GM19397 (cell line): ENCODE results near the gene GRID1.

ENCODE experiments used
- ATAC-seq: cut with Tn5 transposase; IDR thresholded peaks from one replicate; pipeline ENCODE4 v1.9.1; 2021; ENCODE audit warnings: mild to moderate bottlenecking, moderate library complexity; ENCODE audit not compliant: unreplicated experiment

Gene GRID1

GRCh38 chr10:86234107-86234506 lies 132.5 kb downstream of the GRID1 start:
- no peak for ATAC-seq

GRCh38 chr10:86233131-86233530 lies 133.5 kb downstream of the GRID1 start:
- no peak for ATAC-seq

GRCh38 chr10:86232644-86233043 lies 134.0 kb downstream of the GRID1 start:
- ATAC-seq: no peak

GRCh38 chr10:86231796-86232560 lies 134.6 kb downstream of the GRID1 start:
- no peak for ATAC-seq

DNA sequence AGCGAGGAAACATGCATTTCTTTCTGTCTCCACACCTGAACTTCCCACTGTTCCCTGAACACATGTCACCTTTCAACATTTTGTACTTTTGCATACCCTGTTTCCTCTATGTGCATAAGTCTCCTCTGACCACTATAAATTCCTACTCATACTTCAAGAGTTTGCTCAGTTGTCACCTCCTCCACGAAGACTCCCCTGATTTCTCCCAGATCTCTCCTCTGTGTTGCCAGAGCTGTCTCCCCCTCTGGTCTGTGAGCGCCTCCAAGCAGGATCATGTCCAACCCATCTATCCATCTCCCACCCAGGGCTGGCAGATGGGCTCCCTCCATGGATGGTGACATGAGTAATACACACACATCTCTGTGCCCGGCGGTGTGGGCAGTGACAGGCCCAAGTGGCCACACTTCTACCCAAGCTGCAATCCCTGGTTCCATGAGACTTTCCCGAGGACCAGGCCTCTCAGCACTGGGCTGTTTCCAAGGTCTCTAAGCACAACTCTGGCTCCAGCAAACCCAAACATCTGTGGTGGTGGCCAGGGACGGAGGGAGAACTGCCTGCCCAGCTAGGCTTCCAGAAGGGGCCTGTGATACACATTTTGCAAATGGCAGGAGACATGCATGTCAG lies 135.9 kb downstream of the GRID1 start:
- no peak for ATAC-seq

- ATAC-seq: no peak
Observed at GRCh38 chr10:86229811-86230556, 136.6 kb downstream of the GRID1 start.

- ATAC-seq: no peak
Observed at GRCh38 chr10:86229376-86229775, 137.2 kb downstream of the GRID1 start.

DNA sequence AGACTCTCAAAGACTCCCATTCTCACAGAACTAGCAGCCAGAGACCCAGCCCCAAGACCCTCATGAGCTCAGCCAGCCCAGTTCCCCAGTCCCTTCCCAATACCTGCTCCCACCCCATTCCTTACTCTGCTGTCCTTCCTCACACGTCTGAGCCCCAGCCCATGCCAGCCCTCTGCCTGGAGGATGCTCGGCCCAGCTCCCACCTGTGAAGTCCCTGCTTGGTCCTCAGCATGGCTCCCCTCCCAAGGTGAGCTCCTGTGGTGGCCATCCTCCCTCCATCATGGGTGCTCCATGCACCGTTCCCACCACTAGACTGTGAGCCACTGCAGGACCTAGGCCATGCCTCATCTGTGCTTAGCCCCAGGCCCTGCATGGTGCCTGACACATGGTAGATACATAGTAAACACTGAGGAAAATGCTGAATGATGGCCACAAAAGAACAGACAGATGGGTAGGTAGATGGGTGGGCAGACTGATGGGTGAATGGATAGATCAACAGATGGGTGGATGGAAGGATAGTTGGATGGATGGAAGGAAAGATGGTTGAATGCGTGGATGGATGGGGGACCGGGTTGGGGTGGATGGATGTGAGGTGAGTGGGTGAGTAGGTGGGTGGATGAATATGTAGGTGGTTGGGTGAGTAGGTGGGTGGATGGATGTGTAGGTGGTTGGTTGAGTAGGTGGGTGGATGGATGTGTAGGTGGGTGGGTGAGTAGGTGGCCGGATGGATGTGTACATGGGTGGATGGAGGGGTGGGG lies 138.9 kb downstream of the GRID1 start:
- ATAC-seq: no peak

DNA sequence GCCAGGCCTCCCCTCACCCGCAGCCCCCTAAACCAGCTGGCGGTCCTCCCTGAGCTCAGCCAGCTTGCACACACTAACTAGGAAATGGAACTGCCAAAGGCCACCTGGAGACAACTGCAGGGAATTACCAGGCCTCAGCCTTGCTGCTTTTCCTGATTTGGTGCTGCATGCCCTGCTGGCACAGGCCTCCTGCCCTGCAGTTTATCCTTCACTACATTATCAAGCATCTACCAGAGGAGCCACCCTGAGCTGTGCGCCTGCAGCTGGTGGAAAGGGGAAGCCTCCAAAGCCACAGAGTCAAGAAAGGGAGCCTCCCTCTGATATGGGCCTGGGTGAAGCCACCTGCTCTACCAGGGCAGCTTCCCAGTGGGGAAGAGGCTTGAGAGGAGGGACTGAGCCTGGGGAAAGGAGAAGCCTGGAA lies 139.8 kb downstream of the GRID1 start:
- no peak for ATAC-seq

DNA sequence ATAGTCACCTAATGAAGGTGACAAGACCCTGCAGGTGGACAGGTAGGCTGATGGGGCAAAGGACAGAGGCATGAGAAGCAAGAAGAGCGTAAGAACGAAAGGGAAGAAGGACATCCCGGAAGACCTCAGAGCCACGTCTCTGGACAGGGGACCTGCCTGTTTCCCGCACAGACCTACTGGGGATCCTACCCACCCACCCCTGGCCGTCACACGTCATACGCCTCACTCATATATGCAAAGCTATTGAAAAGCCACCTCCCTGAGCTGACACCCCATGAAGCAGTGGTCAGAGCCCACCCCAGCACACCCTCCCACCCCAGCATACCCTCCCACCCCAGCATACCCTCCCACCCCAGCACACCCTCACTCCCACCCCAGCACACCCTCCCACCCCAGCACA lies 140.6 kb downstream of the GRID1 start:
- no peak for ATAC-seq

- no peak for ATAC-seq
Observed at GRCh38 chr10:86225103-86225782, 141.4 kb downstream of the GRID1 start.

- no peak for ATAC-seq
Observed at GRCh38 chr10:86224354-86225102, 142.1 kb downstream of the GRID1 start.

DNA sequence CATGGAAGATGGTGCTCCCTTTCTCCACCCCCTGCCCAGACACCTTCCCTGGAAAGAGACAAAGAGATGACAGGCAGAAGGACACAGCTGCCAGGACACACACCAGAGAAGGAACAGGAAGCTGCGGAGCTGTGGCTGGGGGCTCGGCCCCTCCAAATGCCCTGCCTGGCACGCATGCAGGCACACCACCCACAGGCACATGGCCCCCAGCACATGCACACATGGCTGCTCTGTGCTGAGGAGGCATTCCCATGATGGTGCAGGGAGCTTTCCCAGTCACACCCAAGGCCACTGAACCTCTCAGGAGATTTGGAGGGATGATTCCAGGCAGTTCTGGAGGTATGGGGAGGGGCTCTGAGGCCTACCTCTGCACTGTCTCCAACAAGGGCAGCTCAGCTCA lies 143.3 kb downstream of the GRID1 start:
- ATAC-seq: no peak

GRCh38 chr10:86222687-86223086 lies 143.9 kb downstream of the GRID1 start:
- ATAC-seq: no peak

- ATAC-seq: no peak
Observed at GRCh38 chr10:86222336-86222650, 144.3 kb downstream of the GRID1 start.

DNA sequence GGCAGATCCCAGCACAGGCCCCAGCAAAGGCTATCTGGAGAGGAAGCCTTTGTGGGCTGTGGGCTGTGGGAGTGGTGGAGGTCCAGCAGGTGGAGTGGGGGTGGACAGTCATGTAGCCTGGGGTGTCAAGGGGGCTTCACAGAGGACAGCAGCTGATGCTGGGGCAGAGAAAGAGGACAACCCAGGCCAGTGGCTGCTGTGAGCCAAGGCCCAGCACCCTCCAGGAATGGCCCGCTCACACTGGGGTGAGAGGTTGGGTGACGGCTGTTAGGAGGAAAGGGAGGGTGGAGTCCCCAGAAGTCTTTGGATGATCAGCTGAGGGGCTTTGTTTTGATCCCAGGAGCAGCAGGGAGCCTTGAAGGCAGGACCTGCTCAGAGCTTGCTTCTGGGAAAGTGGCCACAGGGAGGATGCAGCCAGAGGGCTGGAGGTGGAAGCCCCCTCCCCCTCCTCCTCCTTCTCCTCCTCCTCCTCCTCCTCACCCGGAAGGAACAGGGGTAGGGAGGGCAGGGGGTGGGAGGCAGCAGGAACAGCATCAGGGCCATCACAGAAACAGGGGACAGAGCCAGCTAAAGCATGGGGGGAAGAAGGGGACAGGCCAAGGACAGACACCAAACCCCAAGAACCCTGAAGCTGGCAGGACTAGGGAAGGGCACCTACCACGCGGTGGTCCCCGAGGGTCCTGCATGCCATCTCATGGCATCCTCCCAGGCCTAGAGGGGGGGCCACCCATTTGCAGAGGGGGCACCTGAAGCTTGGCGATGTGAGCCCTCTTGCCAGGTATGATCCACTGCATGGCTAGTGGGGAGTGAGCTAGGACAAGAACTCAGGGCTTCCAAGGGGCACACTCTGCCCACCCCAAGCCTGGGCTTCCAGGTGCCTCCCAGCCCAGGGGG lies 144.9 kb downstream of the GRID1 start:
- ATAC-seq: no peak

DNA sequence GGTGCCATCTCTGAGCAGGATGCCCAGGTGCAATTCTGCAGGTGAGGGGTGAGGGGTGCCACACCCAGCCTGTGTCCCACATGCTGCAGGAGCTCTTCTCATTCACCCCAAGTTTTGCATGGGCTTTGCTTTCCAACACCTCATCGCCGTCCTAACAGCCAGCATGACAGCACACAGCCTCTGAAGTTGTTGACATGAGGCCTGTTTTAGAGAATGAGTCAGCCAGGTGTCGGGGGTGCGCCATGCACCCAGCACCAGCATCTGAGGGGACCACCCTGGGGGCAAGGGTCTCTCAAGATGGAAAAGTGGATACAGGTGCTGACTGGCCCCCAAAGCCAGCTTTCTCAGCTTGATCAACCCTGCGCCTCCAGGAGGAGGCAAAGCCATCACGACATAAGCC lies 146.0 kb downstream of the GRID1 start:
- ATAC-seq: no peak

DNA sequence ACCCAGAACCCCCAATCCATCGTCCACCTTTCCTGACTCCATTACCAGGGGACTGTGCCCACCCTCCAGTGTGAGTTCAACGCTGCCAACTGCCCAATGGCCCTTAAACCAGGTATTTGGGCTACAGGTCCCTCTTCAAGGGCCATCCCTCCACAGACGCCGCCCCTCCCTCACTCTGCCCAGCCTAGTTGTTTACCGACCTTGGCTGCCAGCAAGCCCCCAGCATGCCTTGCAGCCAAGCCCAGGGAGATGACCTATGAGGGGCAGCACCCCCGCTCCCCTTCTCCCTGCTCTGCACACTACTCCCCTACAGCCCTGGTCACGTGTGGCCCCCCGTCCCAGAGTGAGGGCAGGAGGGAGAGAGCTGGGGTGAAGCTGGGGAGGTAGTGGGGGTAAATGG lies 147.3 kb downstream of the GRID1 start:
- ATAC-seq: no peak

- ATAC-seq: no peak
Observed at GRCh38 chr10:86218842-86219241, 147.8 kb downstream of the GRID1 start.
